GM12865 (cell line): ENCODE results near the gene SOCS7.

Experiments used
- DNase-seq: peaks from one replicate; pipeline ENCODE4 v3.0.0; 2010; ENCODE audit warnings: low read depth
- H3K4me3 ChIP-seq: 2 replicates; pipeline ENCODE4 v1.5.1; 2011; ENCODE audit warnings: mild to moderate bottlenecking, low read depth, low read length, control low read depth
- CTCF ChIP-seq: IDR thresholded peaks from 2 replicates; pipeline ENCODE4 v1.5.1; 2011; ENCODE audit warnings: low read length, control low read depth, low read depth, inconsistent platforms; ENCODE audit not compliant: insufficient read depth; ENCODE audit errors: missing control alignments

Gene SOCS7

GRCh38 chr17:38410201-38410600 is 58.6 kb downstream of the SOCS7 start:
- H3K4me3 ChIP-seq = no peak overlapping the region
- no peak for DNase-seq
- TF ChIP-seq CTCF = no peak

DNA sequence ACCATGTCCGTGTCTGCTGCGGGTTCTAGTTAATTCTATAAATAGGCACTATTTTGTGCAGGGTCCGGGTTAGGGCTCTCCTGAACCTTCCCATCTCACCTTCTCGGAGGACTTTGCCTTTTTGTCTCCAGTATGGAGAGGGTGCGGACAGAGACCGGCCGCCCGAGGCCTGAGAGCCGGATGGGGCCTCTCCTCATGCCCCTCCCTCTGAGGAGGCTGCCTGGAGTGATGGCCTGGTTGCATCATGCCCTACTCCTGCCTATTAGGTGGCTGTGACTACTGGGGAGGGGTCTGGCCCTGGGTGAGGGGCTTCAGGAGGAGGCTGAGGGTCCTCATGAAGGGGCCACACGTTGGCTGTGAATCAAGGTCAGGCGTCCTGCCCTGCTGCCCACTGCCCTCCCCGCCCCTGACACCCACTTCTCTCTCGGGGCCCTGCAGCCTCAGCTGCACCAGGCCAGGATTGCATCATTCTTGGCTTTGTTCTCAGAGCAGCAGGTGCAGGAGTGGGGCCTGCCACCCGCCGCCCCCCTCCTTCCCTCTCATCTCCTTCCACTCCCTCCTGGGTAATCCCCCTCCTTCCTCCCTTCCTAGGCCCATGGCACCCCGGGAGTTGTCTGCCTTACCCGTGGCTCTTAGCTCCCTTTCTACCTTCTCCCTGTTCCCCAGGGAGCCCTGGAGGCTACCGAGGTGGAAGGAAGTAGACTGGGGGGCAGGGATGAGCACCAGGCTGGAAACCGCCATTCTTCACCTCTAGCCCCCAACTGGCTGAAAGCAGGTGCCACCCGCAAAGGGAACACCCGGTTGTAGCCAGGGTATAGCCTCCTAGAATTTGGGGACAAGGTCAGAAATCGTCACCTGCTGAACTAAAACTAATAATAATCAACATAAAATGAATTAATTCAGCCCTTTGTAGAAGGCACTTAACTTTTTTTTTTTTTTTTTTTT is 63.9 kb downstream of the SOCS7 start:
- no peak for TF ChIP-seq CTCF
- H3K4me3 ChIP-seq = peak overlapping the region; percentile 49
- DNase-seq = peak; percentile 70

DNA sequence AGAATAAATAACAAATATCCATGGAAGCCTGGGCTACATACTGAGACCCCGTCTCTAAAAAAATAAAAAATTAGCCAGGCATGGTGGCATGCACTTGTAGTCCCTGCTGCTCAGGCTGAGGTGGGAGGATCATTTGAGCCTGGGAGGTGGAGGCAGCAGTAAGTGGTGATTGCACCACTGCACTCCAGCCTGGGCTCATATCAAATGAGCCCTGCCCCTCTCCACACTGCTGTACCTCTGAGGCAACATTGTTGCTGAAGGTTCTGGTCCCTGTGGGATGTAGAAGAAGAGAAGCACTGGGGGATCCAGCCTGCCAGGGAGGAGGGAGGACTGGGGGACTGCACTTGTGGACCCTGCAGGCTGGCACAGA is 65.2 kb downstream of the SOCS7 start:
- H3K4me3 ChIP-seq = no peak overlapping the region
- no peak for TF ChIP-seq CTCF
- DNase-seq = no peak

GRCh38 chr17:38417210-38417951 is 65.7 kb downstream of the SOCS7 start:
- H3K4me3 ChIP-seq = no peak overlapping the region
- no peak for TF ChIP-seq CTCF
- peak; percentile 19 for DNase-seq

DNA sequence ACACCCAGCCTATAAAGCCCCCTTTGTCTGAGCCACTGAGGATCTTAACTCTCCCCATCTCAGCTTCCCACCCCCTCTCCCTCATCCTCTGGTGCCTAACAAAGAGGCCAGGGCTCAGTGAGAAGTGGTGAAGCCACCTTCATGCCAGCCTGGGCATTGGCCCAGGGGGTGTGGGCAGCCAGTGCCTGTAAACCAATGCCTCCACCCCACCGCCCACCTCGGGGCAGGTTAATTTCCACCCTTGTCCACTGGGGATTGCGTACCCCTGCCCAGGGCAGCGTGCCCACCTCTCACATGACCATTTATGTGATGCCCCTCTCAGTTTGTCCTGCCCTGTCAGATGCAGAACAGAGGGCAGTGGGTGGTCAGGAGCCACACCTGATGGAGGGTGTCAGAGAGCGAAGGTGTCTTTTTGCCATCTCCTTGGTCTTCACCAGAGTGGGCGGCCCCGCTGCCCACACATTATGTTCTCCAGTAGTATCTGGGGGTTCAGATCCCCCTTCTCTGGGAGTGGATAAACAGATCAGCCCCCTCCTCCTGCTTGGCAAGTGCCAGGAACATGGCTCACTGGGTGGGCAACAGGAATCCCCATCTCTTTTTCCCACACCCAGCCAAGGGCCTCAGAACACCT is 66.5 kb downstream of the SOCS7 start:
- DNase-seq = no peak
- H3K4me3 ChIP-seq = no peak overlapping the region
- no peak for TF ChIP-seq CTCF

DNA sequence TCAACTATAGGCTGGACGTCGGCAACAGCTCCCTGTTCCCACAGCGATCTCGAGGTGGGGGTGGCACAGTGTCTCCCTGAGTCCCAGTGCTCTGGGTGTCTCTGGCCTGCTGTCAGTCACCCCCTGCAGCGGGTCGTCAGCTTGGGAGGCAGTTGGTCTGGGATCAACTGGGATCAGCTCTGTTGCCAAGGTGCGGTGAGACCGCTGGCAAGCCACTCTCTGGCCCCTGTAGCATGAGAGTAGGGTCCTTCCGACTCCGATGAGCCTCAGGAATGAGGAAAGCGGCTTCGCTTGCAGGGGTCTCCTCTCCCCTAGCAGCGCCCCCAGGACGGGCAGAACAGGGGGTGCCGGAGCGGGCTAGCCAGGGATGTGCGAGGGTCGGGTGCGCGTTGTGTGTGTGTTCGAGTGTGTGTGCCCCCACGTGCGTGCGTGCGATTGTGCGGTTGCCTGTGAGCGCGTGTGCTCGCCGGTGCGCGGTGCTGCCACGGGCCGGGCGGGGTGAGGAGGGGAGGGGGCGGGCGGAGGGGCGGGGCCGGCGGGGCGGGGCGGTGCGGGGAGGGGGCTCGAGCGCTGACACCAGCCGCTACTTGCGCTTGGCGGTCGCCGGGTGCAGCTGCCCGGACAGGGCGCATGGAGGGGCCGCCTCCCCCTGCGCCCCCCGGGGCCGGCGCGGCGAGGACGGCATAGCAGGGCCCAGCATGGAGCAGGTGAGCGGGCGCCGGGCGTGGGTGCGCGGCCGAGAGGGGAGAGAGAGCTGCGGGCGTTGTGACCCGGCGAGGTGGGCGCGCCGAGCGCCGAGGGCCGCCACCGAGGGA is 67.3 kb downstream of the SOCS7 start:
- H3K4me3 ChIP-seq = no peak overlapping the region
- no peak for TF ChIP-seq CTCF
- no peak for DNase-seq
